Tongue (tissue), 2 donors: ENCODE data around the gene MRPL37. TPM values are rescaled to one million over a fixed set of nuclear protein-coding genes. Genes with fewer than 3 reads are reported as not detected.
"Not testable (repeated sequence)": the region's sequence is repeated elsewhere in the genome, so short reads cannot be mapped to it uniquely, and the experiment has no call there.

Experiments used
- DNase-seq: peaks from one replicate; pipeline ENCODE4 v3.0.0-alpha.2; 2015
- total RNA-seq: library from RNA; depleted of rRNA; stranded (reverse); fragments of >200 nt; gene quantifications from one replicate; pipeline ENCODE4 v1.2.3, GENCODE V29; 2014

The MRPL37 gene
- total RNA-seq, 1 donor from 2014 or later: 34.7 TPM

DNA sequence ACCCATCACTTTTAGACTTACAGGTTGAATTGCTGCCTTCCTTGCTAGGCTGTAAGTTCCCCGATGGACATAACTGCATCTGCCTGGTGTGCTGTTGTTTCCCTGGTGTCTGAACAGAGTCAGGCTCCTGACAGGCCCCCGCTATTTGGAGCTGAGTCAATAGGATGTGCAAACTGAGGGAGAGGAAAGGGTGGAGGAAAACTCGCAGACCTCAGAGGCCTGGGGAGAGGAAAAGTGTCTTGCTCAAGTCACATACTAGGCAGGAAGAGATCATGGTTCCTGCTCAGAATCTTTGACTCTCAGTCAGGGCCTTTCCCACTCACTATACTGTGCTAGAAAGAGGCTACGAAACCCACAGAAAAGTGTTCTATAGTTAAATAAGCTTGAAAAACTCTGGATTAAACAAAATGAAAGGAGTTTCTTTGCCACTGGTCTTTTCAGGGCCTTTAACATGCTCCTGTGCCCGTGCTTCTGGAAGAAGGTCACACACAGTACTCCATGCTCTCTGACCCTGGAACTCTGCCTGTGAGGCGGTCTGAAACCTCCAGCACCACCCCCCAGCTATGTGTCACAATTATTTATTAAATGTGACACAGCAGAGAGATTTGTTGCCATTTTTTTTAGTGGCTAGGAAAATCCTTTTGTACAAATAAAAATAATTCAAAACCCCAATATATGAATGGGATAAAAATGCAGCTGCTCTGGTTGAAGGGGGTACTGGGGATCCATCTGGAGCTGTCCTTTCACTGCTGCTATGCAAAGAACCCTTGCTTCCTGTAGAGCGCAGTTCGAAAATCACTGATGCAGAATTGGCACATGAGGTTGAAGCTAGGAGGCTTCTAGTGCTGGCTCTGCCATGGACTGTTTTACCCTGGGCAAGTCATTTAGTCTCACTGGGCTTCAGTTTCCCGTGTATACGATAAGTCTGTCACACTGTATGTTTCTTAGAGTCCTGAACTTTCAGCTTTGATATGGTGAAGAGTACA lies 27.1 kb upstream of the MRPL37 start:
- peak; percentile 16 for DNase-seq

DNA sequence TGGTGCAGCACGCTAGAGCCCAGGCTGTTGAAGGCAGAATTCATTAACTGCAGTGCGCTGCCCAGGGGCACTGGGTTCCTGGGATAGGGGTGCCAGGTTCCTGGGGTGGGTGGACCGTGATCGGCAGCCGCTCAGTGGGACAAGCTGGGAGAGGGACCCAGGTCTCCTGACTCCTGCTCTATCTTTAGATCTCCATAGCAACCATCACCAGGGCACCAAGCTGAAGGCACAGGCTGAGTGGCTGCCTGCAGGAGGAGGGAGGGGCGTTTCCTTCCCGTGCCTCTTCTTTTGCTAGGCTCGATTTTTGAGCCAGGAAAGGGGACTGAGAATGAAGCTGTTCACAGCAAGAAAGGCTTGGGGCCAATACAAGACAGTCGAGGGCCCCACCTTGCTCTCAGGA lies 26.3 kb upstream of the MRPL37 start:
- DNase-seq: no peak

DNA sequence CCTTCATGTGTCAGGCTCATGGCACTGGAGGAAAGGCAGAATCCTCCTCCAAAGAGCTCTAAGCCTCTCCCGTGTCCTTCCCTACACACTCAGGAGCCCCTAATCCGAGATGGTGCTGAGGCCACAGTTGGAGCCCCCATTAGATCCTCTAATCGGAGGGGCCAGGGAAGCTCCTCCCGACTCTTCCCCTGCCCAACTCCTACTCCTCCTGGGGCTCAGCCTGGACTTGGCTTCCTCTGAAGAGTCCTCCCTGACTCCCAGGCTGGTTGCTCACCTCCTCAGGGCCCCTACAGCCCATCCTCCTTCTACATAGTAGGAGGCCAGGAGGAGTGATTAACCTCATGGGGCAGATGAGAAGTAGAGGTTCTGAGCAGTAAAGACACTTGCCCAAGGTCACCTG lies 25.9 kb upstream of the MRPL37 start:
- DNase-seq: no peak

DNA sequence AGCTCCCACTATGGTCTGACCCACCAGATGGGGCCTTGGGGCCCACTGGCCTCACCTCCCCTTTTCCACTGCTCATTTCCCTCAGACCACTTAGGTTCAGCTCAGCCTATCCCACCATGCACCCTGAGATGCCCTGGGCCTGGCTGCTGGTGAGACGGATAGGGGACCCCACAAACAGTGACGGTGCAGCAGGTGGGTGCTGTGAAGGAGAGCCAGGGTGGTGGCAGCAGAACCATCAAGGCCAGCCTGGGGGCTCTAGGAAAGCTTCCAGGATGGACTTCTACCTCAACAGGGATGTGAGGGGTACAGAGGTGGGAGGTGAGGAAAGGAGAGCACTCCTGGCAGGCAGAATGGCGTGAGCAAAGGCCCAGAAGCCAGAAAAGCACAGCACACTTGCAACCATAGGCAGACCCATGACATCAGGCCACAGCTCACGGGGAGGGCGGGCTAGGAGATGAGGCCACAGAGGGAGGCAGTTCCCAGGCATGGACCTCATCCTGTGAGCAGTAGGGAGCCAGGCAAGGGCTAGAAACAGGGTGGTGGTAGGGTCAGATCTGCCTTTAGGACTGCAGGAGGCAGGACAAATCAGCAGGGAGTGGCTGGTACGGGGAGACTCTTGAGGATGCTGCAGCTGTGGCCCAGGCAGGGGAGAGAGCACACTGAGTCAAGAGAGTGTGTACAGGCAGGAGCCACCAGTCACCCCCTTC lies 23.2 kb upstream of the MRPL37 start:
- DNase-seq: no peak

DNA sequence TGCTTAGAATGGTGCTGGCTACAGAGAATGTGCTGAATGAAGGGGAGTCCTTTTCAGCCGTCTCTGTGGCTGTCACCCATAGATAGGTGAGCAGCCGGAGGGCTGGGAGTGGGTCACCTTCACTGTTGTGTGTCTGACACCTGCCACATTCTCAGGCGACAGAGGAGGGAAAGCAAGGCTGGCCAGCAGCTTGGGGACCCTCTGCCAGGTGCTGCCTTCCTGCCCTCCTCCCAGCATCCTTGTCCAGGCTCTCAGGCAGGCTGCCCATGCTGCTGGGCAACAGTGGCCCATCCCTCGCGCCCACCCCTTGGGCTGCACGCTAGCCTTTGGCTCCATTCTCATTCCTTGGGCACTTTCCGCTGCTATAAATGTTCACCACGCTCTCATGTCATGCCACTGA lies 22.2 kb upstream of the MRPL37 start:
- no peak for DNase-seq

DNA sequence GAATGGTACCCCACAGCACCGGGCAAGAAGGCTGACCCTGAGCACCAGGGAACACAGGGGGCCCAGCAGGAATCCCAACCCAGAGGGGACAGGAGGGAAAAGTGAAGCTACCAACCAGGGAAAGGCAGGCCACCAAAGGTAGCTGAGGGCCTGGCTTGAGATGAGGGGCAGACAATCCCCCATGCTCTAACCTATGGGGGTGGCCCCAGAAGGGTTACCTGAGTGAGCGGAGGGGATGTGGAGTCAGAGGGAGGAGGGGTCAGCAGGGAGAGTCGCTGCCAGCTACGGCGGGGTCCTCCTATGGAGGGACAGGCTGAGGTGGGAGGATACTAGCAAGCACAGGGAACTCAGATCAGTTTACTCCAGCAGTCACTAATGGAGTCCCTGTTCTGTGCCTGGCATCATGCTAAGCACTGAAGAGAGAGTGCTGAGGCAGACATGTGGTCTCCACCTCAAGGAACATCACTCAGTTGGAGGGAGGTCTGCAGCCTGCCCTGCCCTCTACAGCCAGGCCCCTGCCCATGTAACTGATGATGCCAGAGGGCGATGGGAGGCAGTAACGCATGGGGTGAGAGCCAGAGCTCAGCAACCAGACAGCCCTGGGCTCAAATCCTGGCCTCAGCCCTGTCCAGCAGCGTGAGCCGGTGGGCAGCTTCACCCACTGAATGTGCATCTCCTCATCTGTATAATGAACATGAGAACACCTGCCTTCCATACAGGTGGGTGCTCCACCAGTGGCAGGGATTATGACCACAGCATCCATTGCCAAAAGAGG lies 21.5 kb upstream of the MRPL37 start:
- no peak for DNase-seq

DNA sequence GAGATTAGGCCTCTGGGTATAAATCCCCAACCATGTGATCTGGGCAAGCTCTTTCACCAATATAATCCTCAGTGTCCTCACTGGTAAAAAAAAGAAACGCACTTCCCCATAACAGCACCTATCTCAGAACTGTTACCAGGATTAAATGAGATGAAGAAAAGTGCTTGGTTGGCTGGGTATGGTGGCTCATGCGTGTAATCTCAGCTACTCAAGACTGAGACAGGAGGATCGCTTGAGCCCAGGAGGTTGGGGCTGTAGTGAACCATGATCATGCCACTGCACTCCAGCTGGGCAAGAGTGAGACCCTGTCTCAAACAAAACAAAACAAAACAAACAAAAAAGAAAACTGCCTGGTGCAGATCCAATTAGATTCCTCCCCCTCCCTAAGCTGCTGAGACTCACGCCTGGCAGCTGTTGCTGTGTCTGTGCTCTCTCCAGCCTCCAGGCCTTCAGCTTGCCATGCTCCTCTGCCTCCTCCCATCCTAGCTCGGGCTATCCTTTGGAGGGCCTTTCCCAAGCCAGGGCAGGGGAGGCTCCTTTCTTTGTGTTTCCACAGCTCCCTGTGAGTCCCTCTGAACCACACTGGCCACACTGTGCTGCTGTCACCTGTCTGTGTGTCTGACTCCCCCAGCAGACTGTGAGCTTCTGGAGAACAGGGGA lies 19.1 kb upstream of the MRPL37 start:
- DNase-seq: peak; percentile 20

DNA sequence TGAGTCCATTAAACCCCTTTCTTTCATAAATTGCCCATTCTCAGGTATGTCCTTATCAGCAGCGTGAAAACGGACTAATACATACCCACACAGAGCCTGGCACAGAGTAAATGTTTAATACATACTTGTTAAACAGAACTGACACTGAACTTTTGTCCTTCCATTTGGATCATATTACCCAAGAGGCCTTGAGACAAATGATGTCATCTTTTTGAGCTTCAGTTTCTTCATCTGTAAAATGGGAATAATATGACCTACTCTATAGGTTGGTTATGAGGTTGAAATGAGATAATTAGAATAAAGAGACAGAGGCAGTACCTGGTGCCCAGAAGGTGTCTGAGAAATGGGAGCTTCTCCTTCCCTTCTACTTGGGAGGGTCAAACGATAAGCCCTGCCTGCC lies 13.9 kb upstream of the MRPL37 start:
- DNase-seq: no peak

DNA sequence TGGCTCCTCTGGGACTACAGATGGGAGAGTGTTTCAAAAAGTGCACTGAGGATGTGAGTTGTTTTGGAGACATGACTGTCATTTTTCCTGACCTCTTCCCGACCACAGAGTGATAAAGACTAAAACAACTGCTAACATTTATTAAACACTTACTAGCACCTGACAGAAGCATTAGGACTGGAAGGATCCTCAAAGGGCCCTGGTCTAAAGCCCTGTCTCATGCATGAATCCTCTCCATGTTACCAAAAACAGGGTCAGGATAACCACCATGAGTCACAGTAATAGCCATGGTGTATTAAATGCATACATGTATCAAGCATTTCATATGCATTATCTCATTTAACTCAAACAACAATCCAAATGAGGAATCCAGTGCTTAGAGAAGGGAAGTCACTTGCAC lies 11.7 kb upstream of the MRPL37 start:
- no peak for DNase-seq

DNA sequence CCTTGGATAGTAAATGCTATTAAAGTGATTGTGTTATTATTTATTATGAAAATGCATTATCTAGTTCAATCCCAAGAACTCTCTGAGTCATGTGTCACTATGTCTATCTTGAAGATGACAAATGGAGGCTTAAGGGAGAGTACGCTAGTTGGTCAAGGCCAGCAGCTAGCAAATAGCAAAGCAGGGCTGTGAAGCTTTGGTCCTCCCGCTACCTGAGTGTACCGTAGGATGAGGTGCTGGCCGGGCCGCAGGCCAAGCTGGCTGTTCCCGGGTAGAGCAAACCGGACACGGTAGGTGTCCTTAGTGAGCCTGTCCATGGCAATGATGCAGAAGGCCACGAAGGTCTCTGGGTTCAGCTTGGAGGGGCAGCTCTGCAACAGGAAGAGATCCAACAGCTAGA lies 9.4 kb upstream of the MRPL37 start:
- DNase-seq: no peak

DNA sequence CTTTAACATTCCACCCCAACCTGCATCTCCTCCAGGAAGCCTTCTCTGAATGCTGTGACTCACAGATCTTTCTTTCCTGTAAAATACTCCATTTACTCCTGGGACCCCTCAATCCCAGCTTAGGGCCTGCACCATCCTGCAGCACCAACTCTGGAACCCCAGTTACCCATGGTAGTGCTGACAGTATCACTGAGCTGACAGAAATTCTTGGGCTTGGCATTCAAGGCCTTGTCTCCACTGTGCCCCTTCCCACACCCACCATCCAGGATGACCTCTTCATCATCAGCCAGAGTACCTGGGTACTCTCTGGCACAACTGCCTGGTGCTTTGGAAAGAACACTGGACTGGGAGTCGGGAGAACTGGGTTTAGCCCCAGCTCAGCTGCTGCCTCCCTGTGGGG lies 8.4 kb upstream of the MRPL37 start:
- DNase-seq: no peak

DNA sequence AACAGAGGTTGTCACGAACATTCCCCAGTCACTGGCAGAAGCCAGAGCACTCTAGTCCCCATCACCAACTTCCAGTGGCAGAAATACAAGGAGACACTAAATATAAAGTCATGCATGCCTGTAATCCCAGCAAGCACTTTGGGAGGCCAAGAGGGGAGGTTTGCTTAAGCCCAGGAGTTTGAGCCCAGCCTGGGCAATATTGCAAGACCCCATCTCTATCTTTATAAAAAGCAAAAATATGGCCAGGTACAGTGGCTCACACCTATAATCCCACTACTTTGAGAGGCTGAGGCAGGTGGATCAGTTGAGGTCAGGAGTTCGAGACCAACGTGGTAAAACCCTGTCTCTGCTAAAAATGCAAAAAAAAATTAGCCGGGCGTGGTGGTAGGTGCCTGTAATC lies 6.5 kb upstream of the MRPL37 start:
- DNase-seq: no peak

DNA sequence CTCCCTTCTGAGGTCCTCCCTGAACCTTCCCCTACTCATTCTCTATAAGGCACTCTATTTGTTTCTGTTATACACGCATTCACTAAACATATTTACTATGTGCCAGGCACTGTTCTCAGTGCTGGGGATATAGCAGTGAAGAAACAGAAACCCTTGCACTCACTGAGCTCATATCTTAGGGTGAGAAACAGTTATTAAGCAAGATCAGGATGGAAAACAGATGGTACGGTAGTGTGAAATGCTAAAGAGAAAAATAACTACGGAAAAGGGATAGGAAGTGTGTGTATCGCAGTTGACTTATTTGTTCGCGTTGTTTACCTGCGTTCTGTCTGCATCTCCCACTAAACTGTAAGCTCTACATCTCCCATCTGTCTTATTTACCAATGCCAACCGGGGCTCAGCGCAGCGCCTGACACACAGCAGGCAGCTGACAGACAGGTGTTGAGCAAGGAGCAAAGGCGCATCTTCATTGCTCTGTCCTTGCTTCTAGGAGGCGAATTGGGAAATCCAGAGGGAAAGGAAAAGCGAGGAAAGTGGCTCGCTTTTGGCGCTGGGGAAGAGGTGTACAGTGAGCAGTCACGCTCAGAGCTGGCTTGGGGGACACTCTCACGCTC lies 709 bp upstream of the MRPL37 start:
- no peak for DNase-seq

DNA sequence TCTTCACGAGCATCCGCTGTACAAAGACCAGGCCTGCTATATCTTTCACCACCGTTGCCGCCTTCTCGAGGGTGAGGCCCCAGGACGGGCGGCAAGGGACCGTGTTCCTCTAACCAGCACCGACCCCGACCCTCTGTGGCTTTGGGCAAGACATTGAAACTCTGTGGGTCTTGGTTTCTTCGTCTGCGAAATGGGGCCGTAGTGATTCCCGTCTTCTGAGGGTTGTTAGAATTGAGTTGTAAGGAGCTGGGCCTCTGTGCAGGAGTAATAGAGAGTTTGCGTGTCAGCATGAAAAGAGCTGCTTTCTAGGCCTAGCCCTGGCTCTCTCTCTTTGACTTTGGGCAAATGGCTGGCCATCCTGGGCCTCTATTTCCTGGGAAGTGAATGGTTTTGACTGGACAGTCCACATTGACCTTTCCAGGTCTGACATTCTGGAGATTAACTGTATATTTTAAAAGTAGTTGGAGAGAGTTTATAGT lies 591 bp downstream of the MRPL37 start:
- DNase-seq: no peak

DNA sequence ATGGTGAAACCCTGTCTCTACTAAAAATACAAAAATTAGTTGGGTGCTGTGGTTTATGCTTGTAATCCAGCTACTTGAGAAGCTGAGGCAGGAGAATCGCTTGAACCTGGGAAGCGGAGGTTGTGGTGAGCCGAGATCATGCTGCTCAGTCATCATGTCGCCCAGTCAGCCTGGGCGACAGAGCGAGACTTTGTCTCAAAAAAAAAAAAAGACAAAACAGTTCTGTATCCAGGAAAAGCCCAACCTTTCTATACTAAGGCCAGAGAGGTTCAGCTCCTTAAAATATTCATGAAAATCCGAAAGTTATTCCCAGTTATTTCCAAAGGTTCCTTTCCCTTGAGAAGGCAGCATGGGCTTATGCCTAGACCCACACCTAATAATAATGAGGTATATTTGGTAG lies 4.2 kb downstream of the MRPL37 start:
- no peak for DNase-seq

DNA sequence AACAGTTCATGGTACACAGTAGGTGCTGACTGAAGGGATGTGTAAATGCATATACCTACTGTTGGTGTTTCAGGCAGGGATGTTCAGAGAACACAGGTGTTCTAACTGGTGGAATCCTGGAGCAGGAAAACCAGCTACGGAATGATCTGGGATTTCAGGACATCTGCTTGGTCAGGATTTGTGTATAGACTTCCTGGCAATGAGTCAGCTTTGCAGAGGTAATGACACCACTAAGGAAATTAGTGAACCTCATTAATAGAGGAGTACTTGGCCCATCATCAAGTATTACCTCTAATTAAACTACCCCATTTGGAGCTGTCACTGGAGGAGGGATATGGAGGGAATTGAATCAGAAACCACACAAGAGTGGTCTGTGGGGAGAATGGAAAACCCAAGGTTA lies 7.3 kb downstream of the MRPL37 start:
- no peak for DNase-seq

DNA sequence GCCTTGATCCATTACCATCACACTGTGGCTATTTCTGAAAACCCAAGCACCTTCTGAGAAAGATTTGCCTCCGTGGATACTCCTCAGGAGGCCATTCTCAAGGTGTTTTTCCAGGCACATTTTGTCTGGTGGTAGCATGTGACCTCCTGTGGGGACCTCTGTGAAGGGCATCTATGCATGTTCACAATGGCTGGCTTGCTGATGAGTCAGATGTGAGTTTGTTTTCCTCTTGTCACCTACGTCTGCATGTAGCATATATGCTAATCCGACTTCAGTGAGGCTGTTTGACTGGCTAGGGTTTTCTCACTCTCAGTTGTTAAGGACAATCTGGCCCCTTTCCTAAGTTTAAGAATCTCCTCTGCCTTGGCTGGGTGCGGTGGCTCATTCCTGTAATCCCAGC lies 7.9 kb downstream of the MRPL37 start:
- DNase-seq: not testable (repeated sequence)

DNA sequence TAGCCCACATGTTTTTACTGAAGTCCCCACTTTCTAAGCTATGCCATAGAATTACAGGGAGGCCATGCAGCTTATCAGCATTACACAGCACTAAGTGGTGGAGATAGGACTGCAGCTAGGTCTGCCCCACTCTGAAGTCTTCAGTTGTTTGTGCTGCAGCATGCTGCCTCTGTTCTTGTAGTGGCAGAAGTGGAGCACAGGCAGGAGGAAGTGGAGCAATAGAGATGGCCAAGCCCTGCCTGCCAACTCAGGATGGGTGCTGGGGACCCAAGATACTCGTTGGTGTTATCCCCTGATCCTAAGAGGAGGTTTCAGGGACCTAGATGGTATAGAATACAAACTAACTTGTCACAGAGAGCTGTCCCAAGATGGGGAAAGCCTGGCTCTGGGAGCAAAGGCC lies 12.9 kb downstream of the MRPL37 start:
- no peak for DNase-seq

DNA sequence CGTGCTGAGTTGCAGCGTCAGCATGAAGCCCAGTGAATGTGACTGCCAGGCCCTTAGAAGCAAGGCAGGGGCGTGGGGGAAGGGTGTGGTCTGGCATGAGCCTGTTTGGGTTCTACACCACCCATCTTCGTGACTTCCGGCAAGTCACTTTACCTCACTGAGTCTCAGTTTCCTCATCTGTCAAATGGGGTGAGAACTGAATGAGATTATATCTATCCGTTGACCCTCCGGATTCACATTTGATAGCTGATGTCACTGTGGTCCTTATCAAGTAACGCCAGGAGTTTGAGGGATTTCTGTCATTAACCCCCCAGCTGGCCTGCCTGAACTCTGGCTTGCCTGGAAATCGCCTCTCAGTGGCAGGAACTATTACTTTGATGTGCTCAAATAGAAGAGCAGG lies 15.6 kb downstream of the MRPL37 start:
- no peak for DNase-seq

DNA sequence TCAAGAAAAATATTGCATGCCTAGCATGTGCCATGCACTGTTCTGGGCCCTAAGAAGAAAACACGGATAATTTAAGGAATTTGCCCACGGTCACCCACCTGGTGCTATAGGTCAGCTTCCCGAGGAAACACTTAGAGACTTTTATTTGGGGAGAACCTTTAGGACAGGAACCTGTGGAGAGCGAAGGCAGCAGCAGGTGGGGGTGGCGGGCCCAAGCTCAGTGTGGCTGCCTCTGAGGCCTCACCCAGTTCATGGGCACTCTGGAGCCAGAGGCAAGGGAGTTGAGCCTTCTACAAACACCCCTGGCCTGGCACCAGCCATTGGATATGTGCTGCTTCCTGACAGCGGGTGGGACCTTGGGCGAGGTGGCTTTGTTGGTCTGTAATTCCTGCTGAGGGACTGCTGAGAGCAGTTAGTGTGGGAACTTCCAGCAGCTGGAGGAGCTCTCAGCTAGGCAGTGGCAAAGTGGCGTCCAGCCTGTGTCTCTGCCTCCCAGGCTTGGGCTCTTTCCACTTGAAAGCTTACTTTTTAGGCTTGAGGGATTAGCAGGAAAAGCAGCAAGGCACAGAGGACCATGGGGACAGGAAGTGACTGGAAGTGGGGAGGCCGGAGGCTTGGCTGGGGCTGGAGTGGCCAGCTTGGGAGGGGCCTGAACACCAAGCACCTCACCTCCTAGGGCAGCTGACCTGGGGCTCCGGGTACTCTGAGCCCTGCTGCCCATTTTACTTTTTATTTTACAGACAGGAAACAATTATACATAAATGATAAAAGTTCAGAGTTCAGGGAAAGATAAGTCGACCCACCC lies 19.1 kb downstream of the MRPL37 start:
- DNase-seq: peak; percentile 67

DNA sequence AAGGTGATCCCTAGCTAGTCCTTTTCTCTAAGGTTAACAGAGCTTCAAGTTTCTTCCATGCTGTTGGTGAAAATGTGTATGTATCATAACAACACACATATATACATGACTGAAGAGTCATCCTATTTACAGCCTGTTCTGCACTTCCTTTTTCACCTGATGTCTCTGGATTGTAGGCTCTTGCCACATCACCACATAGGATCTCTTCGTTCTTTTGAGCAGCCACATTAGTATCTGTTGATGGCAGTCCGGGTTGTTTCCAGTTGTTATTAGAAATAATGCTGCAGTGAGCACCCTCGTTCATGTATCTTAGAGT lies 19.7 kb downstream of the MRPL37 start:
- DNase-seq: no peak
